Measurements from ENCODE around the gene EML4. TPM values are rescaled to one million over a fixed set of nuclear protein-coding genes. Genes with fewer than 3 reads are reported as not detected.

EML4 gene
- total and polyA plus RNA-seq, 10 of the 15 experiments (the other 5 are each of a cell fraction or from before 2014, with no cell fraction given) = 23.1 to 91.3 (median 77.4) TPM

DNA sequence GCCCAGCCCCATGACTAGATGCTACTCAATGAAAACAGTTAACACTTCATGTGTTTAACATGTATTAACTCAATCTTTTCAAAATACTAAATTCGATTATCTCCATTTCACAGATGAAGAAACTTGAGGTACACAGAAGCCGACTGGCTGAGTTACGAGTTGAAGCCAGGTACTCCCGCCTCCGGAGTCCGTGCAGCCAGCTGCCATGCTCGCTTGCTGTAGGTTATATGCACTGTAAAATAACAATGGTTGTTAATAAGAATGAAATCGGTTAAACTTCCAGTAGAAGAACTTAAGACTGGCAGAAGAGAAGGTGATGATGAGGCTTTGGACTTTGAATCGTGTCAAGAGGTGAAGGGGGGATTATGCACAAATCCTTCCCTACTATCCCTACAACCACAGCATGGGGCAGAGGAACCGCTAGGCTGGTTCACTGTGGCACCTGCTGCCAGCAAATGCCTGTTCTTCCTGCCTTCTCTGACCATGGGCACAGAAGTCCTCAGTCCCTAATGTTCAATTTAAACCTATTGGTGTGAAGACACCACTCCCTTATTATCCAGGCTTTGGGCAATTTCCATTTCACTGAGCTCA is 166.5 kb downstream of the EML4 start:
- ATAC-seq (no peak), FAIRE-seq (no peak), DNase-seq (ENCODE audit: low read depth, low spot score) (no peak)
- ChIA-PET RAD21 (ENCODE audit: unreplicated experiment) (no interaction called here), SMC1A (ENCODE audit: uncharacterized antibody, unreplicated experiment) (no interaction called here), CTCF (interaction anchor here (0.8 kb wide), 1 partner anchor 45 kb away, joined by 4 read pairs; no protein-coding TSS in a partner anchor), POLR2A (no interaction called here)
- Histone ChIP-seq H3K27me3 (replicated peaks in 1 of 2; ENCODE audit: control insufficient read depth in 2 of 2, insufficient read depth in 2 of 2, low read length in 1 of 2) (no peaks in the 10 kb centered on the region), H3K4me2 (ENCODE audit: control insufficient read depth, insufficient read depth) (no peak overlapping the region), H3K79me2 (ENCODE audit: control insufficient read depth, insufficient read depth, low read length) (no peaks in the 10 kb centered on the region), H3K27ac (ENCODE audit: control insufficient read depth, insufficient read depth) (no peak overlapping the region), H2AFZ (ENCODE audit: control insufficient read depth, low read depth, low read length) (no peak overlapping the region), H3K9ac (ENCODE audit: control insufficient read depth, insufficient read depth, low read length) (no peak overlapping the region), H3K36me3 (ENCODE audit: control insufficient read depth in 2 of 2, insufficient read depth in 2 of 2, low read length in 1 of 2) (peaks cover 4 to 24% of the 10 kb centered on the region in 2 experiments; a peak in 3 of 4 replicates), H3K4me1 (ENCODE audit: control insufficient read depth, insufficient read depth, low read length) (no peaks in the 10 kb centered on the region), H4K20me1 (ENCODE audit: control insufficient read depth, insufficient read depth) (no peaks in the 10 kb centered on the region), H3K4me3 (no peak overlapping the region), H3K9me3 (replicated peaks; ENCODE audit: control insufficient read depth, insufficient read depth, low read length) (no peaks in the 10 kb centered on the region)
- in situ Hi-C loops (cut with MboI) = loop anchor here (10.0 kb wide), 1 partner anchor 461 kb away; no protein-coding TSS in a partner anchor
- no TSS peak for BruUV-seq (replicated peaks)
- 98% methylated on average over 10 of the region's 10 CpGs for WGBS (ENCODE audit: insufficient coverage, insufficient replicate concordance, low lambda C conversion rate, missing lambda C conversion rate)
- no peak for TF ChIP-seq SMC3 (IDR thresholded peaks at IDR 0.05; ENCODE audit: borderline replicate concordance, low read length)
- no peak for TF ChIP-seq KLF5 (IDR thresholded peaks at IDR 0.05; ENCODE audit: partially characterized antibody)
- TF ChIP-seq, protein P1, sequence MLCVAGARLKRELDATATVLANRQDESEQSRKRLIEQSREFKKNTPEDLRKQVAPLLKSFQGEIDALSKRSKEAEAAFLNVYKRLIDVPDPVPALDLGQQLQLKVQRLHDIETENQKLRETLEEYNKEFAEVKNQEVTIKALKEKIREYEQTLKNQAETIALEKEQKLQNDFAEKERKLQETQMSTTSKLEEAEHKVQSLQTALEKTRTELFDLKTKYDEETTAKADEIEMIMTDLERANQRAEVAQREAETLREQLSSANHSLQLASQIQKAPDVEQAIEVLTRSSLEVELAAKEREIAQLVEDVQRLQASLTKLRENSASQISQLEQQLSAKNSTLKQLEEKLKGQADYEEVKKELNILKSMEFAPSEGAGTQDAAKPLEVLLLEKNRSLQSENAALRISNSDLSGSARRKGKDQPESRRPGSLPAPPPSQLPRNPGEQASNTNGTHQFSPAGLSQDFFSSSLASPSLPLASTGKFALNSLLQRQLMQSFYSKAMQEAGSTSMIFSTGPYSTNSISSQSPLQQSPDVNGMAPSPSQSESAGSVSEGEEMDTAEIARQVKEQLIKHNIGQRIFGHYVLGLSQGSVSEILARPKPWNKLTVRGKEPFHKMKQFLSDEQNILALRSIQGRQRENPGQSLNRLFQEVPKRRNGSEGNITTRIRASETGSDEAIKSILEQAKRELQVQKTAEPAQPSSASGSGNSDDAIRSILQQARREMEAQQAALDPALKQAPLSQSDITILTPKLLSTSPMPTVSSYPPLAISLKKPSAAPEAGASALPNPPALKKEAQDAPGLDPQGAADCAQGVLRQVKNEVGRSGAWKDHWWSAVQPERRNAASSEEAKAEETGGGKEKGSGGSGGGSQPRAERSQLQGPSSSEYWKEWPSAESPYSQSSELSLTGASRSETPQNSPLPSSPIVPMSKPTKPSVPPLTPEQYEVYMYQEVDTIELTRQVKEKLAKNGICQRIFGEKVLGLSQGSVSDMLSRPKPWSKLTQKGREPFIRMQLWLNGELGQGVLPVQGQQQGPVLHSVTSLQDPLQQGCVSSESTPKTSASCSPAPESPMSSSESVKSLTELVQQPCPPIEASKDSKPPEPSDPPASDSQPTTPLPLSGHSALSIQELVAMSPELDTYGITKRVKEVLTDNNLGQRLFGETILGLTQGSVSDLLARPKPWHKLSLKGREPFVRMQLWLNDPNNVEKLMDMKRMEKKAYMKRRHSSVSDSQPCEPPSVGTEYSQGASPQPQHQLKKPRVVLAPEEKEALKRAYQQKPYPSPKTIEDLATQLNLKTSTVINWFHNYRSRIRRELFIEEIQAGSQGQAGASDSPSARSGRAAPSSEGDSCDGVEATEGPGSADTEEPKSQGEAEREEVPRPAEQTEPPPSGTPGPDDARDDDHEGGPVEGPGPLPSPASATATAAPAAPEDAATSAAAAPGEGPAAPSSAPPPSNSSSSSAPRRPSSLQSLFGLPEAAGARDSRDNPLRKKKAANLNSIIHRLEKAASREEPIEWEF (IDR thresholded peaks at IDR 0.05; ENCODE audit: insufficient replicate concordance, low read depth, low read length) = no peak
- TF ChIP-seq WRNIP1 (IDR thresholded peaks at IDR 0.05; ENCODE audit: borderline replicate concordance, low read depth, low read length) = no peak
- TF ChIP-seq HDAC2 (IDR thresholded peaks at IDR 0.05) = no peak
- no peak for TF ChIP-seq BCL11A (IDR thresholded peaks at IDR 0.05; ENCODE audit: low read depth, low read length)
- TF ChIP-seq, protein P2, sequence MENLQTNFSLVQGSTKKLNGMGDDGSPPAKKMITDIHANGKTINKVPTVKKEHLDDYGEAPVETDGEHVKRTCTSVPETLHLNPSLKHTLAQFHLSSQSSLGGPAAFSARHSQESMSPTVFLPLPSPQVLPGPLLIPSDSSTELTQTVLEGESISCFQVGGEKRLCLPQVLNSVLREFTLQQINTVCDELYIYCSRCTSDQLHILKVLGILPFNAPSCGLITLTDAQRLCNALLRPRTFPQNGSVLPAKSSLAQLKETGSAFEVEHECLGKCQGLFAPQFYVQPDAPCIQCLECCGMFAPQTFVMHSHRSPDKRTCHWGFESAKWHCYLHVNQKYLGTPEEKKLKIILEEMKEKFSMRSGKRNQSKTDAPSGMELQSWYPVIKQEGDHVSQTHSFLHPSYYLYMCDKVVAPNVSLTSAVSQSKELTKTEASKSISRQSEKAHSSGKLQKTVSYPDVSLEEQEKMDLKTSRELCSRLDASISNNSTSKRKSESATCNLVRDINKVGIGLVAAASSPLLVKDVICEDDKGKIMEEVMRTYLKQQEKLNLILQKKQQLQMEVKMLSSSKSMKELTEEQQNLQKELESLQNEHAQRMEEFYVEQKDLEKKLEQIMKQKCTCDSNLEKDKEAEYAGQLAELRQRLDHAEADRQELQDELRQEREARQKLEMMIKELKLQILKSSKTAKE (IDR thresholded peaks at IDR 0.05; ENCODE audit: low read depth, poor library complexity, severe bottlenecking) = no peak
- no peak for TF ChIP-seq IKZF1 (conservative IDR thresholded peaks at IDR 0.05)
- intact Hi-C loops (cut with micrococcal nuclease; ENCODE audit: unreplicated experiment) = no loop called here
